Fibroblast of peridontal ligament (primary cell): ENCODE results near the gene EP400.
"Not testable (repeated sequence)": the region's sequence is repeated elsewhere in the genome, so short reads cannot be mapped to it uniquely, and the experiment has no call there.

Source experiments
- DNase-seq: peaks from one replicate; pipeline ENCODE4 v3.0.0-alpha.2; 2010; ENCODE audit errors: extremely low read depth

The EP400 gene

GRCh38 chr12:132066749-132067148 lies 117.0 kb downstream of the EP400 start:
- DNase-seq, result no peak

DNA sequence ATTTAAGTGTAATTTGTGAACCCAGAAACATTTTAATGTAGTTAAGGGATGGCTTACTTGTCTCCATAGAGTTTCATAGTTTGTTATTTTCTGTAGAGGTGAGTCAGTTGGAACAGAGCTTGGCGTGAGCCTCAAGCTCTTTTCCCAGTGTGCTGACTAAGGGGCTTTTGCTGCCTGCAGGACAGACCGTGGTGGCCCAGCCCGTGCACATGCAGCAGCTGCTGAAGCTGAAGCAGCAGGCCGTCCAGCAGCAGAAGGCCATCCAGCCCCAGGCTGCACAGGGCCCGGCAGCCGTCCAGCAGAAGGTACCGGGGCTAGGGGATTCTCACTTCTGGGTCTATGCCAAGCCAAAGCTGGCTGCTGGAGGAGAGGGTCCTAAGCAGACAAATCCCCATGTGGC lies 117.4 kb downstream of the EP400 start:
- DNase-seq, result no peak

DNA sequence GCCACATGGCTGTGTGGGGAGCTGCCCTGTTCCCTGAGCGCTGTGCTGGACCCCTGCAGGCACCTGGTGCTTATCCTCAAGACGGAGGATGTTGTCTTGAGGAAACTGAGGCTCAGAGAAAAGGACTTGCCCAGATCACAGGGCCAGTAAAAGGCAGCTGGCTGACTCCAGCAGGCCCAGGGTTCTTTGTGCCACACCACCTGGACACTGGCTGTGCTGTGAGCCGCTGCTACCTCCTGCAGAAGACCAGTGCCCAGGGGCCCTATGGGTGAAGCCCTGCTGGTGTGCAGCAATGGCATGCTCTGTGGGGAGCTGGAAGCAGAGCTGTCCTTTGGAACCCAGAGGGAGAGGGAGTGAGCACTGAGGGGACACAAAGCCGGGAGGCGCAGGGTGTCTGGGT lies 118.5 kb downstream of the EP400 start:
- no peak for DNase-seq

GRCh38 chr12:132069336-132069985 lies 119.7 kb downstream of the EP400 start:
- DNase-seq, result no peak

- no peak for DNase-seq
Observed at GRCh38 chr12:132070298-132070697, 120.6 kb downstream of the EP400 start.

- DNase-seq, result no peak
Observed at GRCh38 chr12:132071040-132071810, 121.5 kb downstream of the EP400 start.

GRCh38 chr12:132071830-132072384 lies 122.2 kb downstream of the EP400 start:
- no peak for DNase-seq

DNA sequence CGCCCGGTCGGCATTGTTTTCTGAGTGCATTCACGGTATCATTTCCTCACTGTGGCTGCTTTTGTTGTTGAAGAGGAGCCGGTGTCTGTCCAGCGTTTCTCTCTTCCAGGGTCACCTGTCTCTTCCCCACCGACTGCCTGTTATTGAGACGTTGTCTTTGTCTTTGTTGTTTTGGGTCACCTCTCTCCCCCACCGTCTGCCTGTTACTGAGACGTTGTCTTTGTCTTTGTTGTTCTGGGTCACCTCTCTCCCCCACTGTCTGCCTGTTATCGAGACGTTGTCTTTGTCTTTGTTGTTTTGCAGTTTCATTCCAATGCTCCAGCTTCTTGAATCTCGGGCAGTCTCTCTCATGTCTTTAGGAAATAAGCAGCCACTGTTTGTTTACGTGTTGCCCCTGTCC lies 124.5 kb downstream of the EP400 start:
- DNase-seq, result no peak

DNA sequence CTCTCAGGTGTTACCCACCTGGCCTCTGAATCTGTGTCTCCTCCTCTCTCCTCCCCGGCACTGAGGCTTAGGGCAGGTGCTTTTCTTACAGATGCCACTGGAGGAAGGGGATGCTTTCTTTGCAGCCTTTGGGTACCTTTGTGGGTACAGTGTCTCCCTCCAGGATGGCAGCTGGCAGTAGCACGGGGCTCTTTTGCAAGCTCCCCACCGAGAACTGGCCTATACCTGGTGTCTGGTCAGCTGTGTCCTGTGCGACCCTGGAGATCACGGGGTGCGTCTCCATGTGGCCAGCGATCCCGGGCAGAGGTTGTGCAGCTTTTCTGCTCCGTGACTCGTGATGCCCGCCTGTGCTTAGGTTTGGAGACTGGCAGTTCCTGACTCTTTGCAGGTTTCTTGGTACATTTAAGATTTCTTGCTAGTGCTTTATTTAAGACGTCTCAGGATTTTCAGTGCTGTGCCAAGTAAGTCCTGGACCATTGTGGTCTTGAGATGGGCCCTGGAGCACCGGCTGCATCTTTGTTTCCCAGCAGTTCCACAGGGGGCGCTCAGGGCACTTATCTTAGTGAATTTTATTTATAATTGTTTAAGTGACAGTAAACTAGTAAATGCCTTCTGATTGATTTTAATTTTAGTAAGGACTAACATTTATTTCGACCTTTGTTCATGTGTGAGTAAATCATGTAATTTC lies 125.4 kb downstream of the EP400 start:
- no peak for DNase-seq

DNA sequence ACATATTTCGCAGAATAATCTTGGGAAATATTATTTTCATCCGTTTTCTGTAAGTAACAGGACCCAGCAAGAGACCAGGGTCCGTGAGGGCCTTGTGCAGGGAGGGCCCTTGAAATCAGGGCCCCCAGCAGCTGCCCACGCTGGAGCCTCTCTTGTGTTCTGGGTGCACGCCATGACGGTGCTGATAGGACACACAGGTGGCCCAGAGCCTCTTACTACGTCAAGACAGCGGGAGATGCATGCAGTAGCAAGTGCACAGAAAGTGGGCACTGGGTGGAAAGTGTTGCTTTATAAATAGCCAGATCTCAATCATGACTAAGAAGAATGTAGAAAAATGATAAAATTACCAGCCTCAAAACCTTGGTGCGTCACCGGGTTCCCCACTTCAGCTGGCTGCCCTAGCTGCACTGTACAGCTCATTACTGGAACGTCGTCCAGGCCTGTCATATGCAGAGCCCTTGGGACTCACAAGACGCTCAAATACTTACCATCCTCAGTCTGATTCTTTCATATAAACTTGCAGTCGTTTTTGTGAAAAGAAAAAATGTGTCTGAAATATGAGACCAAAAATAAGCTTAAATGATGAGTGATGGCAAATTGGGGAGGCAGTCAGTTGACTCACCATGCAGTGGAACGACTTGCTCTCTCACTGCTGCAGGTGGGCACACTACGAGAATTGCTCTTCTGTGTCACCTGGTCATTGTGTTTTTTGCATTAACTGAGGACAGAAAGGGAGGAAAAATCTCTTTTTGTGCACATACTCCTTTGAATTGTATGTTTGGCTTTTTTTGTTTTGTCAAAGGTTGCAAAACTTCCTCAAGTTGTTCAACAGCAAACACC lies 126.2 kb downstream of the EP400 start:
- DNase-seq, result peak; percentile 14

DNA sequence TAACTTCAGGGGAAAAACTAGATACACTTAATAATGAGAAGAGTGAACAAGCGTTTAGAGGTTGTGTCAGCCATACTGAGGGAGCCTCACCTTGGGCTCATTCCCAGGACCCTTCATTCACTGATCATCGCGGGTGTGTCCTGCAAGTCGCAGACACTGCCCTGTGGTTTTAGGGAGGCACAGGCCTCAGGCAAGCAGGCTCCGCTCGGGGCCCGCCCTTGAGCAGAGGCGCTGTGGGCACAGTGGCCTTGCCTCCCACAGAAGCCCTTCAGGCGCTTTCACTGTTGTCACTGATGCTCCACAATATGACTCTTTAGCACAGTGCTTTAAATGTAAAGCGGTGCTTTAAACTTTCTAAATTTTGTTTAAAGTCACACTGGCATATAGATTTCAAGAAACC lies 127.0 kb downstream of the EP400 start:
- no peak for DNase-seq

GRCh38 chr12:132077322-132078100 lies 127.8 kb downstream of the EP400 start:
- DNase-seq, result no peak

DNA sequence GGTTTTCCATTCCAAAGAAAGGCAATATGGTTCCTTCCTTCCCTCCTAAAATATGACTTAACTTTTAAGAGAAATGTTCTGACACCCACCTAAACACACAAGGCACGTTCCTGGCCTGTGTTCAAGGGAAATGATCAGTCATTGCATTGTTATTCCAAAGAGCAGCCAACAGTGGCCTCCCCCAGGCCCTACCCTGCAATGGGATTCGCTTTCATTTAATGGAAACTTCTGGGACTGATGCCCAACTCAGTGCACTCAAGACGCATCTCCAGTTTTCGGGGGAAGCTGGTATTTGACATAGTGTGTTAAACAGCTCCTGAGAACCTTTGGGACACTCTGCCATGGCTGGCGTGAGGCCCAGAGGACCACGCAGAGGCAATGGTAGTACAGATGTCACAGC lies 128.4 kb downstream of the EP400 start:
- DNase-seq, result peak; percentile 82

DNA sequence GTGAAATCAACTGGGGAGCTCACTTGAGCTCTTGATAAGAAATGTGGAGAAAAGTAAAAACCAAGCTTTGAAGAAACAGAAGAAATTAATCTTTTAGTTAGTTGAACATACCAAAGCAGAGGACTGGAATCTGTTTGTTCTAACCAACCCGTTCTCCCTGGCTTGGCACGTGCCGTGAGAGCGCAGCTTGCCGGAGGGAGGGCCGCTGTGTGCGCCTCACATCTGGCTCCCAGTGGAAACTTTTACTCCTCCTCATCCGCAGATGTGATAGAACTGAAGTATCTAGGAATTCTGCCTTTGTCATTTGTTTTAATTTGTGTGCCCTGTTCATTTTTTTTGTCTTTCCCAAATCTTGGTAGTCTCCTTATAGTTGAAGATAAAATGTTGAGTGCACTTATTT lies 129.5 kb downstream of the EP400 start:
- no peak for DNase-seq

GRCh38 chr12:132079695-132080094 lies 130.0 kb downstream of the EP400 start:
- no peak for DNase-seq

GRCh38 chr12:132080515-132080914 lies 130.8 kb downstream of the EP400 start:
- DNase-seq, result not testable (repeated sequence)

- no peak for DNase-seq
Observed at GRCh38 chr12:132081423-132081822, 131.7 kb downstream of the EP400 start.

GRCh38 chr12:132083614-132083940 lies 133.8 kb downstream of the EP400 start:
- DNase-seq, result no peak

- peak; percentile 77 for DNase-seq
Observed at GRCh38 chr12:132083941-132084620, 134.3 kb downstream of the EP400 start.

GRCh38 chr12:132084621-132085290 lies 135.0 kb downstream of the EP400 start:
- DNase-seq, result peak; percentile 47
